ENCODE measurements around the gene OTOF. TPM values are rescaled to one million over a fixed set of nuclear protein-coding genes. Genes with fewer than 3 reads are reported as not detected.

The OTOF gene
- total and polyA plus RNA-seq, 2 of the 13 experiments (the other 11 are each of a cell fraction or from before 2014, with no cell fraction given) = 0.04 TPM; not detected in 1

GRCh38 chr2:26487192-26487591 lies 9.3 kb upstream of the OTOF start:
- in situ Hi-C loops (cut with HindIII; ENCODE audit: extremely low pct_ligation_motif_present, low pct_unique_long_range_greater_than_20kb) = no loop called here
- TF ChIP-seq ZBTB1 (CRISPR knock-in tag; IDR thresholded peaks at IDR 0.05; ENCODE audit: borderline replicate concordance) (no peak), ARHGAP35 (CRISPR knock-in tag; IDR thresholded peaks at IDR 0.05; ENCODE audit: borderline replicate concordance) (no peak), ZNF747 (CRISPR knock-in tag; IDR thresholded peaks at IDR 0.05; ENCODE audit: borderline replicate concordance) (no peak), THAP11 (CRISPR knock-in tag; IDR thresholded peaks at IDR 0.05) (no peak), TFAP4 (IDR thresholded peaks at IDR 0.05; ENCODE audit: borderline replicate concordance, low read depth) (no peak), SP5 (CRISPR knock-in tag; IDR thresholded peaks at IDR 0.05; ENCODE audit: borderline replicate concordance, low read depth) (no peak), ZNF800 (CRISPR knock-in tag; IDR thresholded peaks at IDR 0.05) (no peak), ZNF383 (CRISPR knock-in tag; IDR thresholded peaks at IDR 0.05; ENCODE audit: borderline replicate concordance) (no peak), NFAT5 (CRISPR knock-in tag; IDR thresholded peaks at IDR 0.05) (no peak), ISX (CRISPR knock-in tag; conservative IDR thresholded peaks at IDR 0.05) (no peak), ZXDC (CRISPR knock-in tag; IDR thresholded peaks at IDR 0.05) (no peak), ZNF713 (CRISPR knock-in tag; IDR thresholded peaks at IDR 0.05) (no peak), TSC22D2 (CRISPR knock-in tag; IDR thresholded peaks at IDR 0.05; ENCODE audit: borderline replicate concordance) (no peak), NPAS2 (CRISPR knock-in tag; IDR thresholded peaks at IDR 0.05; ENCODE audit: borderline replicate concordance) (no peak), HDAC1 (CRISPR knock-in tag; IDR thresholded peaks at IDR 0.05) (no peak)

More at GRCh38 chr2:26487192-26487591, 9.3 kb upstream of the OTOF start:
- H3K4me3 ChIP-seq (replicated peaks in 1 of 3; ENCODE audit: insufficient read depth in 1 of 3, low read depth in 2 of 3, low read length in 3 of 3) = no peak overlapping the region
- H3K27ac ChIP-seq (ENCODE audit: extremely low read length, insufficient read depth, low read length) = no peak overlapping the region
- H3K9me3 ChIP-seq (ENCODE audit: low read length) = no peaks in the 10 kb centered on the region
- FAIRE-seq (no peak), DNase-seq (ENCODE audit: low spot score) (no peak), ATAC-seq (no peak)
- intact Hi-C loops (cut with micrococcal nuclease; ENCODE audit: unreplicated experiment) = no loop called here
- H3K9ac ChIP-seq (ENCODE audit: insufficient read depth, low read depth, low read length) = no peak overlapping the region
- no peaks in the 10 kb centered on the region for H3K36me3 ChIP-seq (replicated peaks in 1 of 2; ENCODE audit: control insufficient read depth in 1 of 2, insufficient read depth in 2 of 2, low read length in 2 of 2)
- peaks cover 1 to 73% of the 10 kb centered on the region in 2 experiments; a peak in 4 of 5 replicates for H3K27me3 ChIP-seq (ENCODE audit: control insufficient read depth in 1 of 2, insufficient read depth in 2 of 2, low read length in 2 of 2)
- WGBS (ENCODE audit: low lambda C conversion rate) = 33% methylated on average over 3 of the region's 5 CpGs
- no peak overlapping the region for H2AFZ ChIP-seq (ENCODE audit: low read length)
- ChIA-PET CTCF (ENCODE audit: low intra/inter-chr PET ratio, low total read pairs) (no interaction called here), POLR2A (no interaction called here)
- no peaks in the 10 kb centered on the region for H3K79me2 ChIP-seq (ENCODE audit: insufficient read depth, low read length)
- H3K4me1 ChIP-seq (ENCODE audit: insufficient read depth, low read length) = peaks cover 13% of the 10 kb centered on the region
- no peak overlapping the region for H3K4me2 ChIP-seq (ENCODE audit: low read depth, low read length)
- no peaks in the 10 kb centered on the region for H4K20me1 ChIP-seq (ENCODE audit: insufficient read depth, low read length)
- no TSS peak for BruUV-seq (replicated peaks)

All from HepG2 (cell line).